Measurements from ENCODE around the gene GNPNAT1. TPM values are rescaled to one million over a fixed set of nuclear protein-coding genes. Genes with fewer than 3 reads are reported as not detected.

Gene GNPNAT1
- polyA plus RNA-seq, 1 of the 3 experiments (the other 2 are of a cell fraction): 15.2 TPM

DNA sequence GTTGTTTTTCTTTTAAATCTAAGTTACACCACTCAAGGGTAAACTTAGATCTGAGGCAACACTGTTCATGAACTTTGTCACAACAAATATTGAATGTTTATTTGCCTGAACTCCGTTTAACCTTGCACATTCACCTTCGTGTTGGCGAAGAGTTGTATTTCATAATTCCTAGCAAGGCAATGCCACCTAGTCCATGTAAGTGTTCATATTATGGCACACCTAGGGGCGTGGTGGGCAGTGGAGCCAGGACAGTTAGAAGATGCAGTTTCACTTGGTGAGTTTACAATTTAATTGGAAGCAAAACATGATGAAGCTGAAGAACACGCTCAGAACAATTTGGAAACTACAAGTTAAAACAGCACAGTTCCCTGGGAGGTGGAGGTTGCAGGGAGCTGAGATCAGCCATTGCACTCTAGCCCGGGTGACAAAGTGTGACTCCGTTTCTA, 30.4 kb upstream of the GNPNAT1 start (continued):
- TF ChIP-seq, protein P1, sequence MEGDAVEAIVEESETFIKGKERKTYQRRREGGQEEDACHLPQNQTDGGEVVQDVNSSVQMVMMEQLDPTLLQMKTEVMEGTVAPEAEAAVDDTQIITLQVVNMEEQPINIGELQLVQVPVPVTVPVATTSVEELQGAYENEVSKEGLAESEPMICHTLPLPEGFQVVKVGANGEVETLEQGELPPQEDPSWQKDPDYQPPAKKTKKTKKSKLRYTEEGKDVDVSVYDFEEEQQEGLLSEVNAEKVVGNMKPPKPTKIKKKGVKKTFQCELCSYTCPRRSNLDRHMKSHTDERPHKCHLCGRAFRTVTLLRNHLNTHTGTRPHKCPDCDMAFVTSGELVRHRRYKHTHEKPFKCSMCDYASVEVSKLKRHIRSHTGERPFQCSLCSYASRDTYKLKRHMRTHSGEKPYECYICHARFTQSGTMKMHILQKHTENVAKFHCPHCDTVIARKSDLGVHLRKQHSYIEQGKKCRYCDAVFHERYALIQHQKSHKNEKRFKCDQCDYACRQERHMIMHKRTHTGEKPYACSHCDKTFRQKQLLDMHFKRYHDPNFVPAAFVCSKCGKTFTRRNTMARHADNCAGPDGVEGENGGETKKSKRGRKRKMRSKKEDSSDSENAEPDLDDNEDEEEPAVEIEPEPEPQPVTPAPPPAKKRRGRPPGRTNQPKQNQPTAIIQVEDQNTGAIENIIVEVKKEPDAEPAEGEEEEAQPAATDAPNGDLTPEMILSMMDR (IDR thresholded peaks at IDR 0.05): no peak
- no peak for TF ChIP-seq NFIC (IDR thresholded peaks at IDR 0.05; ENCODE audit: borderline replicate concordance)
- TF ChIP-seq SMC3 (IDR thresholded peaks at IDR 0.05; ENCODE audit: low read depth, low read length): no peak
- TF ChIP-seq MXI1 (IDR thresholded peaks at IDR 0.05; ENCODE audit: low read depth, low read length): no peak
- TF ChIP-seq, protein P2, sequence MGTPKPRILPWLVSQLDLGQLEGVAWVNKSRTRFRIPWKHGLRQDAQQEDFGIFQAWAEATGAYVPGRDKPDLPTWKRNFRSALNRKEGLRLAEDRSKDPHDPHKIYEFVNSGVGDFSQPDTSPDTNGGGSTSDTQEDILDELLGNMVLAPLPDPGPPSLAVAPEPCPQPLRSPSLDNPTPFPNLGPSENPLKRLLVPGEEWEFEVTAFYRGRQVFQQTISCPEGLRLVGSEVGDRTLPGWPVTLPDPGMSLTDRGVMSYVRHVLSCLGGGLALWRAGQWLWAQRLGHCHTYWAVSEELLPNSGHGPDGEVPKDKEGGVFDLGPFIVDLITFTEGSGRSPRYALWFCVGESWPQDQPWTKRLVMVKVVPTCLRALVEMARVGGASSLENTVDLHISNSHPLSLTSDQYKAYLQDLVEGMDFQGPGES (IDR thresholded peaks at IDR 0.05; ENCODE audit: low read depth, low read length): no peak
- TF ChIP-seq, protein P3, sequence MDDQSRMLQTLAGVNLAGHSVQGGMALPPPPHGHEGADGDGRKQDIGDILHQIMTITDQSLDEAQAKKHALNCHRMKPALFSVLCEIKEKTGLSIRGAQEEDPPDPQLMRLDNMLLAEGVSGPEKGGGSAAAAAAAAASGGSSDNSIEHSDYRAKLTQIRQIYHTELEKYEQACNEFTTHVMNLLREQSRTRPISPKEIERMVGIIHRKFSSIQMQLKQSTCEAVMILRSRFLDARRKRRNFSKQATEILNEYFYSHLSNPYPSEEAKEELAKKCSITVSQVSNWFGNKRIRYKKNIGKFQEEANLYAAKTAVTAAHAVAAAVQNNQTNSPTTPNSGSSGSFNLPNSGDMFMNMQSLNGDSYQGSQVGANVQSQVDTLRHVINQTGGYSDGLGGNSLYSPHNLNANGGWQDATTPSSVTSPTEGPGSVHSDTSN (IDR thresholded peaks at IDR 0.05): no peak
- no peak for TF ChIP-seq FOXM1 (IDR thresholded peaks at IDR 0.05; ENCODE audit: low read depth)
- TF ChIP-seq CHD2 (IDR thresholded peaks at IDR 0.05; ENCODE audit: low read length, partially characterized antibody): no peak
- TF ChIP-seq, protein P4, sequence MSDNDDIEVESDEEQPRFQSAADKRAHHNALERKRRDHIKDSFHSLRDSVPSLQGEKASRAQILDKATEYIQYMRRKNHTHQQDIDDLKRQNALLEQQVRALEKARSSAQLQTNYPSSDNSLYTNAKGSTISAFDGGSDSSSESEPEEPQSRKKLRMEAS (IDR thresholded peaks at IDR 0.05; ENCODE audit: low read depth): no peak

DNA sequence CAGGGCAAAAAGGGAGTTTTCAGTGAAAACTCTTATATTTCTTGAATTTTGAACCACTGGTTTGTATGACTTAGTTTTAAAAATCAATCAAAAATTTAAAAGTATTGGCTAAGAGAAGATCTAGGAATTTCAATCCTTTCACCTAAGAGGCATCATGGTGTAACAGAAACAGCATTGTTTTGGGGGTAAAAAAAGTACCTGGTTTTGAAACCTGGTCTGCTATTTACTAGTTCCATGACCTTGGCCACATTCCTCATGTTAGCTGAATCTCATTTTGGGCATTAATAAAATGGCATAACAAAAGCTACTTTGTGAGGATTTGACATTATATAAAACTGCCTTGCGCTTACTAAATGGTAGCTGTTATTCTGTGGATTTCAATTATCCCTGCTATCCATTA, 16.7 kb upstream of the GNPNAT1 start:
- H3K4me3 ChIP-seq (ENCODE audit: low read depth in 2 of 2, low read length in 1 of 2): no peak overlapping the region
- no peak overlapping the region for H3K9ac ChIP-seq
- TF ChIP-seq, protein P1 (IDR thresholded peaks at IDR 0.05): no peak
- TF ChIP-seq, protein P3 (IDR thresholded peaks at IDR 0.05): no peak
- TF ChIP-seq FOXM1 (IDR thresholded peaks at IDR 0.05; ENCODE audit: low read depth) (no peak), FOSL2 (IDR thresholded peaks at IDR 0.05; ENCODE audit: borderline replicate concordance, low read depth) (no peak), EZH2phosphoT487 (IDR thresholded peaks at IDR 0.05; ENCODE audit: borderline replicate concordance, low read depth) (no peak), SIN3A (IDR thresholded peaks at IDR 0.05; ENCODE audit: borderline replicate concordance, low read depth, low read length) (no peak), EP300 (IDR thresholded peaks at IDR 0.05; ENCODE audit: borderline replicate concordance in 1 of 2, low read depth in 1 of 2, low read length in 1 of 2) (no peak), RFX5 (IDR thresholded peaks at IDR 0.05; ENCODE audit: low read length) (no peak), TAF1 (IDR thresholded peaks at IDR 0.05; ENCODE audit: borderline replicate concordance, low read depth, low read length) (no peak), GABPA (IDR thresholded peaks at IDR 0.05; ENCODE audit: low read depth) (no peak), RAD21 (IDR thresholded peaks at IDR 0.05; ENCODE audit: low read length) (no peak), ELF1 (IDR thresholded peaks at IDR 0.05) (no peak)
- TF ChIP-seq, protein P4 (IDR thresholded peaks at IDR 0.05; ENCODE audit: low read depth): no peak
- TF ChIP-seq, protein P5, sequence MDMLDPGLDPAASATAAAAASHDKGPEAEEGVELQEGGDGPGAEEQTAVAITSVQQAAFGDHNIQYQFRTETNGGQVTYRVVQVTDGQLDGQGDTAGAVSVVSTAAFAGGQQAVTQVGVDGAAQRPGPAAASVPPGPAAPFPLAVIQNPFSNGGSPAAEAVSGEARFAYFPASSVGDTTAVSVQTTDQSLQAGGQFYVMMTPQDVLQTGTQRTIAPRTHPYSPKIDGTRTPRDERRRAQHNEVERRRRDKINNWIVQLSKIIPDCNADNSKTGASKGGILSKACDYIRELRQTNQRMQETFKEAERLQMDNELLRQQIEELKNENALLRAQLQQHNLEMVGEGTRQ (IDR thresholded peaks at IDR 0.05; ENCODE audit: borderline replicate concordance, low read depth, low read length): no peak
- no peaks in the 10 kb centered on the region for H4K20me1 ChIP-seq (ENCODE audit: insufficient read depth)
- H3K4me2 ChIP-seq: no peak overlapping the region
- H3K9me3 ChIP-seq: no peaks in the 10 kb centered on the region
- peaks cover 0 to 3% of the 10 kb centered on the region in 2 experiments for H3K36me3 ChIP-seq (replicated peaks in 1 of 2; ENCODE audit: control insufficient read depth in 1 of 2, insufficient read depth in 2 of 2, low read length in 1 of 2)
- H3F3A ChIP-seq (replicated peaks; ENCODE audit: insufficient read depth): peaks cover 6% of the 10 kb centered on the region
- H3K9me2 ChIP-seq: no peaks in the 10 kb centered on the region
- no peaks in the 10 kb centered on the region for H3K4me1 ChIP-seq (ENCODE audit: control insufficient read depth in 1 of 2, insufficient read depth in 2 of 2, low read depth in 1 of 2, low read length in 1 of 2)
- 100% methylated on average over 1 of the region's 1 CpG for WGBS (ENCODE audit: low lambda C conversion rate)
- no peak overlapping the region for H2AFZ ChIP-seq (ENCODE audit: low read depth)
- POLR2A ChIA-PET: no interaction called here
- H3K79me2 ChIP-seq (ENCODE audit: insufficient read depth): no peaks in the 10 kb centered on the region
- no peak overlapping the region for H3K27ac ChIP-seq (ENCODE audit: low read depth in 2 of 2, low read length in 1 of 2)
- no peak for DNase-seq
- CTCF ChIA-PET: interaction anchor here (0.9 to 1.8 kb wide), 2 partner anchors 15 to 146 kb away, joined by 3 to 6 read pairs; no protein-coding TSS in a partner anchor
- H3K27me3 ChIP-seq (ENCODE audit: insufficient read depth): no peaks in the 10 kb centered on the region

Measured in SK-N-SH (cell line).